ENCODE measurements around the gene SMAD7. TPM values are rescaled to one million over a fixed set of nuclear protein-coding genes. Genes with fewer than 3 reads are reported as not detected.
A peak's percentile ranks its signal among the peaks of the same experiment; 100 is the strongest.

Gene SMAD7
- total RNA-seq, 1 experiment from 2014 or later = 19.6 TPM

GRCh38 chr18:48946329-48946835 is 4.4 kb downstream of the SMAD7 start:
- DNase-seq (ENCODE audit: low read depth) = peak; percentile 70

- no peak for DNase-seq (ENCODE audit: low read depth)
Observed at GRCh38 chr18:48945953-48946217, 4.9 kb downstream of the SMAD7 start.

GRCh38 chr18:48944634-48945033 is 6.1 kb downstream of the SMAD7 start:
- no peak for DNase-seq (ENCODE audit: low read depth)

- no peak for DNase-seq (ENCODE audit: low read depth)
Observed at GRCh38 chr18:48943736-48944527, 6.8 kb downstream of the SMAD7 start.

GRCh38 chr18:48943333-48943732 is 7.4 kb downstream of the SMAD7 start:
- no peak for DNase-seq (ENCODE audit: low read depth)

- peak; percentile 97 for DNase-seq (ENCODE audit: low read depth)
Observed at GRCh38 chr18:48942554-48943261, 8.1 kb downstream of the SMAD7 start.

- no peak for DNase-seq (ENCODE audit: low read depth)
Observed at GRCh38 chr18:48942086-48942485, 8.7 kb downstream of the SMAD7 start.

- no peak for DNase-seq (ENCODE audit: low read depth)
Observed at GRCh38 chr18:48941672-48942071, 9.1 kb downstream of the SMAD7 start.

GRCh38 chr18:48940854-48941611 is 9.7 kb downstream of the SMAD7 start:
- no peak for DNase-seq (ENCODE audit: low read depth)

GRCh38 chr18:48939205-48940097 is 11.3 kb downstream of the SMAD7 start:
- DNase-seq (ENCODE audit: low read depth) = no peak

GRCh38 chr18:48938827-48939204 is 11.9 kb downstream of the SMAD7 start:
- DNase-seq (ENCODE audit: low read depth) = no peak

GRCh38 chr18:48937869-48938750 is 12.7 kb downstream of the SMAD7 start:
- DNase-seq (ENCODE audit: low read depth) = no peak

- no peak for DNase-seq (ENCODE audit: low read depth)
Observed at GRCh38 chr18:48935433-48935774, 15.4 kb downstream of the SMAD7 start.

- no peak for DNase-seq (ENCODE audit: low read depth)
Observed at GRCh38 chr18:48934723-48935432, 15.9 kb downstream of the SMAD7 start.

GRCh38 chr18:48934415-48934722 is 16.4 kb downstream of the SMAD7 start:
- no peak for DNase-seq (ENCODE audit: low read depth)

- DNase-seq (ENCODE audit: low read depth) = no peak
Observed at GRCh38 chr18:48933578-48934414, 17.0 kb downstream of the SMAD7 start.

- DNase-seq (ENCODE audit: low read depth) = no peak
Observed at GRCh38 chr18:48932822-48933510, 17.8 kb downstream of the SMAD7 start.

- no peak for DNase-seq (ENCODE audit: low read depth)
Observed at GRCh38 chr18:48932462-48932818, 18.3 kb downstream of the SMAD7 start.

All from HT1080 (cell line).